Activated CD8-positive, alpha-beta T cell treated with anti-CD3 and anti-CD28 coated beads for 36 hours (primary cell): ENCODE results near the gene CEACAM20. TPM values are rescaled to one million over a fixed set of nuclear protein-coding genes. Genes with fewer than 3 reads are reported as not detected.

Experiments
- ATAC-seq: fragments of 200-7000 bp; cut with Tn5 transposase; one replicate; pipeline ENCODE4 v1.10.0; 2021; ENCODE audit warnings: mild to moderate bottlenecking, moderate library complexity
- CTCF ChIA-PET: fragments of 350-600 bp; sonication (Branson Sonifier 250); formaldehyde crosslinking; loops from one replicate; lab custom pipeline; 2021; ENCODE audit warnings: antibody characterized with exemption; lab: Charles Lee
- POLR2A ChIA-PET: fragments of 350-600 bp; sonication (Branson Sonifier 250); formaldehyde crosslinking; loops from one replicate; lab custom pipeline; 2021; ENCODE audit warnings: antibody characterized with exemption; lab: Charles Lee
- DNase-seq: peaks from one replicate; pipeline ENCODE4 v3.0.0-alpha.2; 2020
- H3K27ac Mint-ChIP-seq: one replicate; pipeline ENCODE4 v1.8.0; 2021; ENCODE audit warnings: mild to moderate bottlenecking, mixed read lengths
- H3K27me3 Mint-ChIP-seq: one replicate; pipeline ENCODE4 v1.8.0; 2021; ENCODE audit warnings: mixed read lengths
- H3K36me3 Mint-ChIP-seq: one replicate; pipeline ENCODE4 v1.8.0; 2021; ENCODE audit warnings: low read depth, mixed read lengths
- H3K4me1 Mint-ChIP-seq: one replicate; pipeline ENCODE4 v1.8.0; 2021; ENCODE audit warnings: low read depth, mixed read lengths
- H3K4me3 Mint-ChIP-seq: one replicate; pipeline ENCODE4 v1.8.0; 2021; ENCODE audit warnings: mild to moderate bottlenecking, moderate library complexity, mixed read lengths
- H3K9me3 Mint-ChIP-seq: one replicate; pipeline ENCODE4 v1.8.0; 2021; ENCODE audit warnings: mixed read lengths
- intact Hi-C: fragments of 100-400 bp; cut with micrococcal nuclease; formaldehyde crosslinking; loops from one replicate; pipeline ENCODE4 v1.10.0; 2022
- total RNA-seq, 2 experiments: library from RNA; stranded (reverse); gene quantifications; one replicate each; pipeline ENCODE4 v1.2.3, GENCODE V29; 2021
- TF ChIP-seq, protein P1 (sequence below): fragments of 200-600 bp; IDR thresholded peaks from one replicate; pipeline ENCODE4 v1.8.0; 2022; ENCODE audit warnings: antibody characterized with exemption, mild to moderate bottlenecking

Gene CEACAM20
- total RNA-seq, 2 experiments from 2014 or later: not detected

DNA sequence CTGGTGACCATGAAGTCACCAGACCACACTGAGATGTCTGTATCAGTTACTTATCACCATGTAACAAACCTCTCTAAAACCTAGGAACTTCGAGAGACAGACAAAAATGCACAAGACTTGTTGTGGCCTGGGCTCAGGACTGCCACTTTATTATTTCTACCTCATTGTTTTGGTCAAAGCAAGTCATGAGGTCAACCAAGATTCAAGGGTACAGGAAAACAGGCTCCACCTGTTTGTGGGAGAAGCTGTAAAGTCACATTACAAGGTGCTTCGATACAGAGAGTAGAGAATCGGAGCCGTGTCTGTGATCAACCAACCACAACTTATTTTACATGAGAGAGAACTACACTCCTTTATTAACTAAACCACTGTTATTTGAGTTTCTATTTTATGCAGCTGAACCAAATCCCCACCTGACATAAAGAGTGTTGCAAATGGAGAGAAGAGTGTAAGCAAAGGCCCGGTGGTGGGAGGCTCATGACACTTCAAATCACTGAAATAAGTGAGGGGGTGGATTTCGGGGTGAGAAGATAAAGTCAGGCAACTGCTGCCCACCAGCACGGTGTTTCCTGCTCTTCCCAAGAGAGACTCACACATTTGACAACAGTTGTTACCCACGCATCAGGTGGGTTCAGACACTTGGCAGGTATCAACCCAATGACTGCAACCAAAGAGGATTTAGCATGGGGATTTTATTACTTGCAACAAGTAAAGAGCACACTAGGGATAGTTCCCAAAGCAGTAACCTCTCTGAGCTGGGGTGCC lies 44.9 kb upstream of the CEACAM20 start:
- intact Hi-C loops: no loop called here
- ChIA-PET POLR2A (interaction anchor here (0.6 kb wide), 1 partner anchor 149 kb away, joined by 4 read pairs; no protein-coding TSS in a partner anchor), CTCF (interaction anchor here (1.2 to 1.6 kb wide), 2 partner anchors 9 to 196 kb away, joined by 3 to 4 read pairs; no protein-coding TSS in a partner anchor)
- no peaks in the 10 kb centered on the region for H3K4me1 Mint-ChIP-seq
- no peak for DNase-seq
- H3K36me3 Mint-ChIP-seq: no peaks in the 10 kb centered on the region
- H3K27ac Mint-ChIP-seq: no peak overlapping the region
- no peak for ATAC-seq
- TF ChIP-seq, protein P1, sequence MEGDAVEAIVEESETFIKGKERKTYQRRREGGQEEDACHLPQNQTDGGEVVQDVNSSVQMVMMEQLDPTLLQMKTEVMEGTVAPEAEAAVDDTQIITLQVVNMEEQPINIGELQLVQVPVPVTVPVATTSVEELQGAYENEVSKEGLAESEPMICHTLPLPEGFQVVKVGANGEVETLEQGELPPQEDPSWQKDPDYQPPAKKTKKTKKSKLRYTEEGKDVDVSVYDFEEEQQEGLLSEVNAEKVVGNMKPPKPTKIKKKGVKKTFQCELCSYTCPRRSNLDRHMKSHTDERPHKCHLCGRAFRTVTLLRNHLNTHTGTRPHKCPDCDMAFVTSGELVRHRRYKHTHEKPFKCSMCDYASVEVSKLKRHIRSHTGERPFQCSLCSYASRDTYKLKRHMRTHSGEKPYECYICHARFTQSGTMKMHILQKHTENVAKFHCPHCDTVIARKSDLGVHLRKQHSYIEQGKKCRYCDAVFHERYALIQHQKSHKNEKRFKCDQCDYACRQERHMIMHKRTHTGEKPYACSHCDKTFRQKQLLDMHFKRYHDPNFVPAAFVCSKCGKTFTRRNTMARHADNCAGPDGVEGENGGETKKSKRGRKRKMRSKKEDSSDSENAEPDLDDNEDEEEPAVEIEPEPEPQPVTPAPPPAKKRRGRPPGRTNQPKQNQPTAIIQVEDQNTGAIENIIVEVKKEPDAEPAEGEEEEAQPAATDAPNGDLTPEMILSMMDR: no peak
- no peaks in the 10 kb centered on the region for H3K9me3 Mint-ChIP-seq
- no peaks in the 10 kb centered on the region for H3K27me3 Mint-ChIP-seq
- H3K4me3 Mint-ChIP-seq: no peak overlapping the region

DNA sequence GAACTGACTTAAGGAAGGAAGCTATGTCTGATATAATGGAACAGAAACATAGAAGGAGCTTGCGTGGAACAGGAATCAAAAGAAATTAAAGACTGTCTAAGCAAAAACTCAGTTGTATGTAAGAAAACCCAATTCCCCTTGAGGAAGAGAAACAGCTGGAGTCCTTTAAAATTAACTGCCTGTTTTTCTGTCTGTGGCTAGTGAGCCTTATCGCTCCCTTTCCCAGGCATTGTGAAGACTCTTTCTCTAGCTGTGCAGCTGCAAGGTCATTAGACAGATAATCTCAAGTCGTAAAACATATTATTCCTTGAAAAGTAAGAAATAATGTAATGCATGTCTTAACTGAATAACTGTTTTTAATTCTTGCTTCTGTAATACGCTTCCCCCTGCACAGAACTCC lies 44.2 kb upstream of the CEACAM20 start:
- ATAC-seq (no peak), DNase-seq (no peak)
- Mint-ChIP-seq H3K4me3 (no peak overlapping the region), H3K27ac (no peak overlapping the region), H3K27me3 (no peaks in the 10 kb centered on the region), H3K4me1 (no peaks in the 10 kb centered on the region), H3K36me3 (no peaks in the 10 kb centered on the region), H3K9me3 (no peaks in the 10 kb centered on the region)
- TF ChIP-seq, protein P1: no peak
- intact Hi-C loops: no loop called here
- ChIA-PET POLR2A (interaction anchor here (0.6 kb wide), 1 partner anchor 150 kb away, joined by 4 read pairs; no protein-coding TSS in a partner anchor), CTCF (interaction anchor here (1.2 to 1.6 kb wide), 2 partner anchors 10 to 197 kb away, joined by 3 to 4 read pairs; no protein-coding TSS in a partner anchor)

DNA sequence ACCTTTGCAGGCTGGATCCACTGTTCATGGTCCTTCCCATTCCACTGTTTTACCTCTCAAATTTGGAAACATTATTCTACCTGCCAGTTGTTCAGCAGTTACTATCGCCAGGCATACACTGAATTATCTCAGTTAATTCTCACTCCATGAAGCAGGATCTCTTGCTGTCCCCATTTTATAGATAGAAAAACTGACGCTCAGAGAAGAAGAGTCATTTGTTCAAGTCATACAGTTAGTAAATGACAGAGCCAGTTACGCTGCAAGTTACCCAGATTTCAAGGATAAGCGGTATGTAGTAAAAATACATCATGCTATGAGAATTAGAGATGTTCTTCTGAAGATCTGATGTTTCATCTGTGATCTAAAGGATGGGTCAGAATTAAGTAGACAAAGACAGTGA lies 43.7 kb upstream of the CEACAM20 start:
- intact Hi-C loops: no loop called here
- Mint-ChIP-seq H3K27ac (no peak overlapping the region), H3K9me3 (no peaks in the 10 kb centered on the region), H3K27me3 (no peaks in the 10 kb centered on the region), H3K36me3 (no peaks in the 10 kb centered on the region), H3K4me1 (no peaks in the 10 kb centered on the region), H3K4me3 (no peak overlapping the region)
- no peak for ATAC-seq
- CTCF ChIA-PET: interaction anchor here (1.6 kb wide), 1 partner anchor 198 kb away, joined by 4 read pairs; no protein-coding TSS in a partner anchor
- TF ChIP-seq, protein P1: no peak
- no peak for DNase-seq
- POLR2A ChIA-PET: no interaction called here

DNA sequence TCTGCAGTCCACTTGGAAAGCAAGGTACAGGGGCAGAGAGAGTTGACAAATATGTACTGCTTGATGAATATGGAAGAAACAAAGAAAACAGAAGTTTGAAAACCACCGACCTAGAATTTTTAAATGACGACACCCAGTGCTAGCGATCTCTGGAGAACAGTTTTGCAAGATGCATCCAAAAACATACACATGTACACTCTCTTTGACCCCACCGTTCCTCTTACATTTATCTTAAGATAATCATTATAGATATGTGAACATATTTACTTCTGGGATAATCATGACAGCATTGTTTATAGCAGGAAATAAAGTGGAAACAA lies 43.1 kb upstream of the CEACAM20 start:
- POLR2A ChIA-PET: no interaction called here
- H3K27me3 Mint-ChIP-seq: no peaks in the 10 kb centered on the region
- CTCF ChIA-PET: no interaction called here
- H3K27ac Mint-ChIP-seq: no peak overlapping the region
- no peaks in the 10 kb centered on the region for H3K4me1 Mint-ChIP-seq
- ATAC-seq (no peak), DNase-seq (no peak)
- H3K4me3 Mint-ChIP-seq: no peak overlapping the region
- no peaks in the 10 kb centered on the region for H3K9me3 Mint-ChIP-seq
- H3K36me3 Mint-ChIP-seq: no peaks in the 10 kb centered on the region
- TF ChIP-seq, protein P1: no peak
- intact Hi-C loops: no loop called here

DNA sequence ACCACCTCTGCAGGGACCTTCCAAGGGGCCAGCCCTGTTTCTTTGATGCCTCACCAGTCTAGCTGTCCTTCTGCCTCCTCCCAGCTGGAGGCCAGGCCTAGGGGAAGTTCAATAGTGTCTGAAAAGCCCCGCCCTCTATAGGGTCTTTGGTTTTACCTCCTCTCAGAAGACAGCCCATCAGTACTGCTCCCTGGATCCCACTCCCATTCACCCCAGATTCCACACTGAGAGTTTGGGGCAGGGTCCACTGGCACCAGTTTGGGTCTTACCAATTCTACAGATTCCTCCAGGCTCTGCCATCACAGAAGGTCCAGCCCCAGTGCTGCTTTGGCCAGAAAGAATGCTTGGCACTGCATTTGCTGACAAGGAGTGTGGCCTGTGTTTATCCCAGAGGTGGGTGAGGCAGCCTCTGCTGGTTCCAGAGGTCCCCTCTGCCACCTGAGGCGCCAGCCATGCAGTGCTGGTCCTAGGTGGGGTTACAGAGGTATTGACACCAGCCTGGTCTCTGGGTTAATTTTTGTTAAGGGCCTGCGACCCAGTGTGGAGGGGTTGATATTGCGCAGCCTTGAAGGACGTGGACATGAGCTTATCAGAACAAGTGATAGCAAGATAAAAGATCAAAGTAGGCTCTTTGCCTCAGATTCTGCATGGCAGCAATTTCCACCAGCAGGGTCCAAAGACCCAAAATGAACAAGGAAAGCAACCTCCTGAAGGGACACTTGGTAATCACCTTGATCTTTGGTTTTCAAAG lies 42.5 kb upstream of the CEACAM20 start:
- ChIA-PET POLR2A (interaction anchor here (1.0 kb wide), 1 partner anchor 105 kb away, joined by 3 read pairs; no protein-coding TSS in a partner anchor), CTCF (interaction anchor here (1.5 to 2.5 kb wide), 8 partner anchors 9 to 151 kb away, joined by 5 to 58 read pairs (median 10); no protein-coding TSS in a partner anchor)
- intact Hi-C loops: no loop called here
- Mint-ChIP-seq H3K27ac (no peak overlapping the region), H3K27me3 (no peaks in the 10 kb centered on the region), H3K4me1 (no peaks in the 10 kb centered on the region), H3K9me3 (no peaks in the 10 kb centered on the region), H3K4me3 (no peak overlapping the region), H3K36me3 (no peaks in the 10 kb centered on the region)
- DNase-seq: no peak
- ATAC-seq: no peak
- TF ChIP-seq, protein P1: no peak
